ENCODE results near the gene GMPPB.

The GMPPB gene

DNA sequence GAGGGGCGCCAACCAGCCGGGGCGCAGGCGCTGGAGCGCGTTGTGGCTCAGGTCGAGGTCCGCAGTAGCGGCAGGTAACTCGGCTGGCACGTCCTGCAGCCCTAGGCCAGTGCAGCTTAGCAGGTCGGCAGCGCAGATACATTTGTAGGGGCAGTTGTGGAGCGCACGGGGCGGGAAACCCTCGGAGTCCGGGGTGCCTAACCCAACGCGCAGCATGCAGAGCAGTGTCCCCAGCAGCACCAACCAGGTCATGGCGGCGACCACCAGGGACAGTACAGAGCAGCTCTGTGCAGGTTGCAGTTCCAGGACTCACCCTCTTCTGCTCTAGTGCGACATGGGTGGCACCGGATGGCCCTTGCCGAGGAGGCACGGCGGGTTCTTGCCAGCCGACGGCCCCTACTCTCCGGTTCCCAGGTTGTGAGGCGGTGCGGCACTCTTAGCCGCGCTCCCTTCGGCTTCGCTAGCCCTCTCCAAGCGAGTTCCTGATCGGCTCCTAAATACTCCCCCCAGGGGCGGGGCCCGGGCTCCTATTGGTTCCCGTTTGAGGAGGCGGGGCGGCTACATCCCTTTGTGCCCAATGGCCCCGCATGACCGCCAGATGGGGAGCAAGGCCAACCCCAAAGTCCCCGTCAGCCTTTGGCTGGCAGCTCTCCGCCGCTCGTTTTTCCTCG, 4.4 kb downstream of the GMPPB start, which contains the start of gene AMIGO3:
Gene AMIGO3, minus strand, starts transcription at position 471 of the 671 bp plus-strand sequence. Its CDS starts 219 bp downstream, at position 252.
- Histone ChIP-seq H3K27me3 (replicated peaks; ENCODE audit: insufficient read depth, low read length) (no peaks in the 10 kb centered on the region), H3K4me2 (ENCODE audit: low read depth, low read length) (peak within 1 kb of the TSS; percentile 41; the same call in 1 of the 2 replicates), H3K9me3 (replicated peaks; ENCODE audit: insufficient read depth, low read length) (no peaks in the 10 kb centered on the region), H3K4me1 (ENCODE audit: low read length) (peaks cover 5% of the 10 kb centered on the region), H3K27ac (ENCODE audit: low read length) (no peak within 1 kb of the TSS), H3K36me3 (replicated peaks; ENCODE audit: insufficient read depth, low read length) (no peaks in the 10 kb centered on the region), H3K9me2 (replicated peaks; ENCODE audit: insufficient read depth, low read length) (no peaks in the 10 kb centered on the region), H3K9ac (ENCODE audit: low read length) (no peak within 1 kb of the TSS), H2AFZ (ENCODE audit: low read length) (no peak within 1 kb of the TSS), H3K4me3 (ENCODE audit: low read length) (no peak within 1 kb of the TSS), H4K20me1 (ENCODE audit: insufficient read depth, low read length) (no peaks in the 10 kb centered on the region), H3F3A (ENCODE audit: insufficient read depth, low read length) (peaks cover 6% of the 10 kb centered on the region; the same call in 1 of the 2 replicates), H3K79me2 (ENCODE audit: low read length) (peaks cover 29% of the 10 kb centered on the region)
- DNase-seq, result peak; percentile 80
- TF ChIP-seq EZH2phosphoT487 (IDR thresholded peaks at IDR 0.05; ENCODE audit: low read length) (no peak), EZH2 (optimal IDR thresholded peaks at IDR 0.05; ENCODE audit: low read depth, low read length) (no peak)
- TF ChIP-seq, protein P1, sequence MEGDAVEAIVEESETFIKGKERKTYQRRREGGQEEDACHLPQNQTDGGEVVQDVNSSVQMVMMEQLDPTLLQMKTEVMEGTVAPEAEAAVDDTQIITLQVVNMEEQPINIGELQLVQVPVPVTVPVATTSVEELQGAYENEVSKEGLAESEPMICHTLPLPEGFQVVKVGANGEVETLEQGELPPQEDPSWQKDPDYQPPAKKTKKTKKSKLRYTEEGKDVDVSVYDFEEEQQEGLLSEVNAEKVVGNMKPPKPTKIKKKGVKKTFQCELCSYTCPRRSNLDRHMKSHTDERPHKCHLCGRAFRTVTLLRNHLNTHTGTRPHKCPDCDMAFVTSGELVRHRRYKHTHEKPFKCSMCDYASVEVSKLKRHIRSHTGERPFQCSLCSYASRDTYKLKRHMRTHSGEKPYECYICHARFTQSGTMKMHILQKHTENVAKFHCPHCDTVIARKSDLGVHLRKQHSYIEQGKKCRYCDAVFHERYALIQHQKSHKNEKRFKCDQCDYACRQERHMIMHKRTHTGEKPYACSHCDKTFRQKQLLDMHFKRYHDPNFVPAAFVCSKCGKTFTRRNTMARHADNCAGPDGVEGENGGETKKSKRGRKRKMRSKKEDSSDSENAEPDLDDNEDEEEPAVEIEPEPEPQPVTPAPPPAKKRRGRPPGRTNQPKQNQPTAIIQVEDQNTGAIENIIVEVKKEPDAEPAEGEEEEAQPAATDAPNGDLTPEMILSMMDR (IDR thresholded peaks at IDR 0.05; ENCODE audit: low read length), result peak; percentile 30

DNA sequence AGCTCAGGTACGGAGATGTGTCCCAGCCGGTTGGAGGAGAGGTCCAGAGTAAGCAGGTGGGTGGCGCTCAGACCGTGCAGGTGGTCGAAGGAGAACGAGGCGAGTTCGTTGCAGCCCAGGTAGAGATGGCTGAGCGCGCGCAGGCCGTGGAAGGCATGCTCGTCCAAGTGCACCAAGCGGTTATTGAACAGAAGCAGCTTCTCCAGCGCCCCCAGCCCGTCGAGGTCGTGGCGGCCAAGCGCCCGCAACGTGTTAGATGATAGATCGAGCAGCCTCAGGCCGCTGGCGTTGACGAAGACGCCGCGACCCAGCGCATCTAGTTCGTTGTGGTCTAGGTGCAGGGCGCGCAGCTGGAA, 4.9 kb downstream of the GMPPB start:
- Histone ChIP-seq H3K36me3 (replicated peaks; ENCODE audit: insufficient read depth, low read length) (no peaks in the 10 kb centered on the region), H3K9ac (ENCODE audit: low read length) (no peak overlapping the region), H3K4me3 (ENCODE audit: low read length) (no peak overlapping the region), H3K9me2 (replicated peaks; ENCODE audit: insufficient read depth, low read length) (no peaks in the 10 kb centered on the region), H4K20me1 (ENCODE audit: insufficient read depth, low read length) (no peaks in the 10 kb centered on the region), H2AFZ (ENCODE audit: low read length) (no peak overlapping the region), H3F3A (ENCODE audit: insufficient read depth, low read length) (peaks cover 4% of the 10 kb centered on the region; the same call in 1 of the 2 replicates), H3K4me1 (ENCODE audit: low read length) (peaks cover 5% of the 10 kb centered on the region), H3K27ac (ENCODE audit: low read length) (no peak overlapping the region), H3K79me2 (ENCODE audit: low read length) (peaks cover 29% of the 10 kb centered on the region), H3K27me3 (replicated peaks; ENCODE audit: insufficient read depth, low read length) (no peaks in the 10 kb centered on the region), H3K4me2 (ENCODE audit: low read depth, low read length) (peak overlapping the region; percentile 41; the same call in 1 of the 2 replicates), H3K9me3 (replicated peaks; ENCODE audit: insufficient read depth, low read length) (no peaks in the 10 kb centered on the region)
- TF ChIP-seq, protein P1 (IDR thresholded peaks at IDR 0.05; ENCODE audit: low read length), result no peak
- no peak for TF ChIP-seq EZH2 (optimal IDR thresholded peaks at IDR 0.05; ENCODE audit: low read depth, low read length)
- no peak for TF ChIP-seq EZH2phosphoT487 (IDR thresholded peaks at IDR 0.05; ENCODE audit: low read length)
- DNase-seq, result no peak

DNA sequence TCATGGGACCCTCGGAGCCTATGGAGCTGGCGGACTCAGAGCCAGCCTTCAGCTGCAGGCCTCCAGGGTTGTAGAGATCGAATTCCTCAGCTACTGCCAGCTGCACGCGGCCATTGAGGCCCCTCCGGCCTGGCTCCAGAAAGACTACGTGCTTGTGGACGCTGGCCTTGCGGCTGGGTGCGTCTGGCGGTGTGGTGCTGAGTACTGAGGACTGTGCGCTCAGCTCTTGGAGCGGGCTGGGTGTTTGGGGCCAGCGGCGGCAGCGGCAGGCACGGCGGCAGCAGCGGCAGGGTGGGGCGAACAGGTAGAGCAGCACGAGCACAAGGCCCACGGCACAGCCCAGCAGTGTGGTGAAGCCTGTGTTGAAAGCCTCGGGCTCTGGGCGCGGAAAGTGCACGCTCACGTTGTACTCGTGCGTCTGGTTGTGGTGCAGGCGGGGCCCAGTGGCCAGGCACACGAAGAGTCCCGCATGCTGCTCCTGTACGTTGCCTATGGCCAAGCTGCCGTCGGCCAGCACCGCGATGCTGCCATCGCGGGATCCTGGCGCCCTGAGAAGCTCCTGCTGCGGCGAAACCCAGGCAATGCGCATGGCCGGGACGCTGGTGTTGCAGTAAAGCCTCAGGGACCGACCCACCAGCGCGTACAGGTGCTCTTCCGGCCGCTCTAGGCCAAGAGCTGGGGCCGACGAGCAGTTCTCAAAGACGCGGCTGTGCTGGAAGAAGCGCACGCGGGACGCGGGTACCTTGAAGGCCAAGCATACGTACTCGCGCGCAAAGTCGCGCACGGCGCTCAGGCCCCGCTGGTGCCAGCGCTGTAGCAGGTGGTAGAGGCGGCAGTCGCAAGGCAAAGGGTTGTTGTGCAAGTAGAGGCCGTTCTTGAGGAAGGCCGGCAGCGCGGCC, 5.5 kb downstream of the GMPPB start:
- no peak overlapping the region for H3K27ac ChIP-seq (ENCODE audit: low read length)
- no peak overlapping the region for H3K4me2 ChIP-seq (ENCODE audit: low read depth, low read length)

More for the DNA sequence above, 5.5 kb downstream of the GMPPB start:
- Histone ChIP-seq H3K27me3 (replicated peaks; ENCODE audit: insufficient read depth, low read length) (no peaks in the 10 kb centered on the region), H3K36me3 (replicated peaks; ENCODE audit: insufficient read depth, low read length) (no peaks in the 10 kb centered on the region), H3K79me2 (ENCODE audit: low read length) (peaks cover 23% of the 10 kb centered on the region), H3K4me3 (ENCODE audit: low read length) (no peak overlapping the region), H3K9ac (ENCODE audit: low read length) (no peak overlapping the region), H3K9me3 (replicated peaks; ENCODE audit: insufficient read depth, low read length) (no peaks in the 10 kb centered on the region), H2AFZ (ENCODE audit: low read length) (no peak overlapping the region), H3F3A (ENCODE audit: insufficient read depth, low read length) (no peaks in the 10 kb centered on the region), H3K9me2 (replicated peaks; ENCODE audit: insufficient read depth, low read length) (no peaks in the 10 kb centered on the region), H3K4me1 (ENCODE audit: low read length) (peaks cover 5% of the 10 kb centered on the region), H4K20me1 (ENCODE audit: insufficient read depth, low read length) (no peaks in the 10 kb centered on the region)
- TF ChIP-seq, protein P1 (IDR thresholded peaks at IDR 0.05; ENCODE audit: low read length), result no peak
- TF ChIP-seq EZH2 (optimal IDR thresholded peaks at IDR 0.05; ENCODE audit: low read depth, low read length) (no peak), EZH2phosphoT487 (IDR thresholded peaks at IDR 0.05; ENCODE audit: low read length) (no peak)
- DNase-seq, result no peak

Data from MM.1S (cell line).